ENCODE data around the gene PLK3. TPM values are rescaled to one million over a fixed set of nuclear protein-coding genes. Genes with fewer than 3 reads are reported as not detected.
"Not testable (repeated sequence)": the region's sequence is repeated elsewhere in the genome, so short reads cannot be mapped to it uniquely, and the experiment has no call there.

PLK3 gene
- 10 to 100 TPM; 20.8 to 29.7 TPM for total RNA-seq

DNA sequence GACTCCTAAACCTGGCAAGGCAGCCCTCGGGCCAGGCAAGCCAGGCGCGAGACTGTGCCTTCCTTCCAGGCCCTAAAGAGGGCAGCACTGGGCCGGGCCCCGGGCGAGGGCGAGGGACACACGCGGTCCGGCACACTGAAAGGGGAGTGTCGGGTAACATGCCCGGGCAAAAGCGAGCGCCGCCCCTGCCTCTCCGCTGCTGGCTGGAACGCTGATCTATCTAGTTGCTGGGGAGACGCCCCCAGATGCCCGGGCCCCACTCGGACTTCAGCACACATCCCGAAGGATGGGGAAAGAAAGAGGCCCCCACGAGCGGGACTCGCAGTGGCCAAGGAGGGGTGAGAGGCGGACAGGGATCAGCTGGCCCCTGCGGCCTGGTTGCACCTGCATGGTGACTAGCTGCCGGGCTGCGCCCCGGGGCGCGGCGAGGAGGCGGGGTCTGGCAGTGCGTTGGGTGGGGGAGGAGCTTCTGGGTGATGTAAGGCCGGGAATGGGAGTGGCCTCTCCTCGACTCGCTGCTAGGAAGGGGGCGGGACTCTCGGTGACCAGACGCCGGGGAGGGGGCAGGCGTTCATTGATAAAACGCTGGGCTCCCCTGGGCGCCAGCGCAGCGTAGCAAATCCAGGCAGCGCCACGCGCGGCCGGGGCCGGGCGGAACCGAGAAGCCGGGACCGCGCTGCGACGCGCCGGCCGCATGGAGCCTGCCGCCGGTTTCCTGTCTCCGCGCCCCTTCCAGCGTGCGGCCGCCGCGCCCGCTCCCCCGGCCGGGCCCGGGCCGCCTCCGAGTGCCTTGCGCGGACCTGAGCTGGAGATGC lies at the start of gene PLK3:
TSS of gene PLK3 (plus strand) at position 608 of the 815 bp plus-strand sequence. CDS start at position 695, 87 bp downstream.
- H3K27me3 ChIP-seq = no peaks in the 10 kb centered on the region
- ATAC-seq (peak; percentile 95), DNase-seq (peak; percentile 98 to 99 (median 99))
- H3K36me3 ChIP-seq (replicated peaks in 1 of 2; ENCODE audit: insufficient read depth in 1 of 2, low read depth in 2 of 2) = no peaks in the 10 kb centered on the region
- peak within 1 kb of the TSS; percentile 85 to 99 (median 97) for H3K27ac ChIP-seq
- peak within 1 kb of the TSS; percentile 42 to 80 for H3K4me3 ChIP-seq
- no peaks in the 10 kb centered on the region for H3K9me3 ChIP-seq
- peak; percentile 91 to 95 (median 95) for TF ChIP-seq POLR2A (IDR thresholded peaks at IDR 0.05)
- TF ChIP-seq, protein P1, sequence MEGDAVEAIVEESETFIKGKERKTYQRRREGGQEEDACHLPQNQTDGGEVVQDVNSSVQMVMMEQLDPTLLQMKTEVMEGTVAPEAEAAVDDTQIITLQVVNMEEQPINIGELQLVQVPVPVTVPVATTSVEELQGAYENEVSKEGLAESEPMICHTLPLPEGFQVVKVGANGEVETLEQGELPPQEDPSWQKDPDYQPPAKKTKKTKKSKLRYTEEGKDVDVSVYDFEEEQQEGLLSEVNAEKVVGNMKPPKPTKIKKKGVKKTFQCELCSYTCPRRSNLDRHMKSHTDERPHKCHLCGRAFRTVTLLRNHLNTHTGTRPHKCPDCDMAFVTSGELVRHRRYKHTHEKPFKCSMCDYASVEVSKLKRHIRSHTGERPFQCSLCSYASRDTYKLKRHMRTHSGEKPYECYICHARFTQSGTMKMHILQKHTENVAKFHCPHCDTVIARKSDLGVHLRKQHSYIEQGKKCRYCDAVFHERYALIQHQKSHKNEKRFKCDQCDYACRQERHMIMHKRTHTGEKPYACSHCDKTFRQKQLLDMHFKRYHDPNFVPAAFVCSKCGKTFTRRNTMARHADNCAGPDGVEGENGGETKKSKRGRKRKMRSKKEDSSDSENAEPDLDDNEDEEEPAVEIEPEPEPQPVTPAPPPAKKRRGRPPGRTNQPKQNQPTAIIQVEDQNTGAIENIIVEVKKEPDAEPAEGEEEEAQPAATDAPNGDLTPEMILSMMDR (IDR thresholded peaks at IDR 0.05) = peak; percentile 86 to 98 (median 96)
- intact Hi-C loops (cut with DNase I) = no loop called here
- 0 to 1% methylated on average over 5 to 65 of the region's 79 CpGs for WGBS, 2 donors
- peaks cover 38% of the 10 kb centered on the region for H3K4me1 ChIP-seq

DNA sequence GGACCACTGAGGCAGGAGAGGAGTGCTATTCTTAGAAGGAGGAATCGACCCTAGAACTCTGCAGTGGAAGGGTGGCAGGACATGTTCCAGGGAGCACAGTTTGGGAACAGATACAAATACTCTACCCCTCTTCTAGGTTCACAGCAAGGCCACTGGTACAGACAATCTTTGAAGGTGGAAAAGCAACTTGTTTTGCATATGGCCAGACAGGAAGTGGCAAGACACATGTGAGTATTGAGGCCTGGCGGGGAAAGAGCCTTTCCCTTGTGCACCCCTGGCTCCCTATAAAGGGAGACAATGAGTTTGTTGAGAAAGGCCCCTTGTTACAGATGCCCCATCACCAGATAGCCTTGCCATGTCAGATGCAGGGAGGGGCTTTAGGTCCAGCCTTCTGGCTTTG lies 42.8 kb upstream of the PLK3 start:
- no peaks in the 10 kb centered on the region for H3K27me3 ChIP-seq
- DNase-seq (no peak), ATAC-seq (no peak)
- intact Hi-C loops (cut with DNase I) = no loop called here
- no peak for TF ChIP-seq POLR2A (IDR thresholded peaks at IDR 0.05)
- TF ChIP-seq, protein P1 (IDR thresholded peaks at IDR 0.05) = no peak
- H3K36me3 ChIP-seq (replicated peaks in 1 of 2; ENCODE audit: insufficient read depth in 1 of 2, low read depth in 2 of 2) = no peaks in the 10 kb centered on the region
- no peaks in the 10 kb centered on the region for H3K4me1 ChIP-seq
- no peak overlapping the region for H3K4me3 ChIP-seq
- no peaks in the 10 kb centered on the region for H3K9me3 ChIP-seq
- H3K27ac ChIP-seq = no peak overlapping the region
- 86 to 88% methylated on average over 2 of the region's 2 CpGs for WGBS, 2 donors

DNA sequence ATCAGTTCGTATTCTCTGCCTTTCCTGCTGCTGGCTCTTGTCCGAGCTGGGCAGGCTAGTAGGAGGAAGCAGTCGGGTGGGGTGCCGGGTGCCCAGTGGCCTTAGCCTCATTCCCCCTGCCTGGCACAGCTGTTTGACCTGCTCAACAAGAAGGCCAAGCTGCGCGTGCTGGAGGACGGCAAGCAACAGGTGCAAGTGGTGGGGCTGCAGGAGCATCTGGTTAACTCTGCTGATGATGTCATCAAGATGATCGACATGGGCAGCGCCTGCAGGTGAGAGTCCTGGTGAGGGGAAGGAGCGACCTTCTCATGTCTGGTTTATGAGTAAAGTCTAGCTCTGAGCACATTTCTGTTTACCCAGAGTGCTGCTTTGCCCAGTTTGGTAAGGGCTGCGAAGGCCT lies 41.1 kb upstream of the PLK3 start:
- no peak for DNase-seq
- 87 to 93% methylated on average over 10 to 11 of the region's 11 CpGs for WGBS, 2 donors
- intact Hi-C loops (cut with DNase I) = no loop called here

DNA sequence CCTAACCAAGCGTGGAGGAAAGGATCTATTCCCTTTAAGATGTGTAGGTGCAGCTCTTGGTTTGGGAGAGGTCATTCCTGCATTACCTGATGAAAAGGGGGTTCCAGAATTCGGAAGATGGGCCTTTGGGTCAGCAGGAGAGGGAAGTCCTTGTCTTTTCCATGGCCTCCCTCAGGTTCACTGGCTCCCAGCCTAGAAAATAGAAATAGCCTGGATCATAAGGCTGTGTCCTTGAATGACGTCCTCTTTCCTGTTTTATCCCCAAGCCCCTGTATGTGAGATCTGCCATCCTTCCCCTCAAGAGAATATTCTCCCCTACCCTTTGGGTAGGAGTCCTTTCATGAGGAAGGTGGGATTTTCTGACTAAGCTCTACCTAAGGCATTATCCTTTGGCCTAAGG lies 39.3 kb upstream of the PLK3 start:
- 77 to 86% methylated on average over 3 of the region's 3 CpGs for WGBS, 2 donors
- TF ChIP-seq POLR2A (IDR thresholded peaks at IDR 0.05) = no peak
- TF ChIP-seq, protein P1 (IDR thresholded peaks at IDR 0.05) = no peak
- no peak overlapping the region for H3K27ac ChIP-seq
- H3K9me3 ChIP-seq = no peaks in the 10 kb centered on the region
- intact Hi-C loops (cut with DNase I) = no loop called here
- ATAC-seq (no peak), DNase-seq (no peak)
- H3K27me3 ChIP-seq = no peaks in the 10 kb centered on the region
- H3K4me3 ChIP-seq = no peak overlapping the region
- H3K36me3 ChIP-seq (replicated peaks in 1 of 2; ENCODE audit: insufficient read depth in 1 of 2, low read depth in 2 of 2) = no peaks in the 10 kb centered on the region
- no peaks in the 10 kb centered on the region for H3K4me1 ChIP-seq

More for the DNA sequence above, 41.1 kb upstream of the PLK3 start:
- ATAC-seq = no peak
- Histone ChIP-seq H3K4me1 (no peaks in the 10 kb centered on the region), H3K9me3 (no peaks in the 10 kb centered on the region), H3K36me3 (replicated peaks in 1 of 2; ENCODE audit: insufficient read depth in 1 of 2, low read depth in 2 of 2) (no peaks in the 10 kb centered on the region), H3K27ac (no peak overlapping the region), H3K4me3 (no peak overlapping the region), H3K27me3 (no peaks in the 10 kb centered on the region)
- TF ChIP-seq POLR2A (IDR thresholded peaks at IDR 0.05) = no peak
- TF ChIP-seq, protein P1 (IDR thresholded peaks at IDR 0.05) = no peak

DNA sequence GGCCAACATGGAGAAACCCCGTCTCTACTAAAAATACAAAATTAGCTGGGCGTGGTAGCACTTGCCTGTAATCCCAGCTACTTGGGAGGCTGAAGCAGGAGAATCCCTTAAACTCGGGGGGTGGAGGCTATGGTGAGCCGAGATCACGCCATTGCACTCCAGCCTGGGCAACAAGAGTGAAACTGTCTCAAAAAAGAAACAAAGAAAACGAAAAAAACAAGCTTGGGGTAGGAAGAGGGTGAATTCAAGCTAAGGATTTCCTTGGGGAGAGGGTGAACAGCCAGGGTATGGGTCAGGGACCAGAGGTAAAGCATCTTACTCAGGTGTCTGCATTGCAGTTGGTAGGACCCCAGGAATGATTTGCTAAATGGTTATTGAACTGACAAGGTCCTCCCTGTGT lies 33.8 kb upstream of the PLK3 start:
- 85 to 92% methylated on average over 6 of the region's 6 CpGs for WGBS, 2 donors
- H3K27ac ChIP-seq; ATAC-seq; H3K4me1 ChIP-seq; intact Hi-C loops (cut with DNase I); H3K4me3 ChIP-seq; H3K27me3 ChIP-seq; H3K36me3 ChIP-seq (replicated peaks in 1 of 2; ENCODE audit: insufficient read depth in 1 of 2, low read depth in 2 of 2); DNase-seq; H3K9me3 ChIP-seq: not testable (repeated sequence)

All from body of pancreas (tissue), 4 donors.